SK-N-SH (cell line): ENCODE measurements around the gene ABLIM1.

Experiments
- CHD2 ChIP-seq: fragments of 150-350 bp; IDR thresholded peaks from 2 replicates; pipeline ENCODE4 v1.6.1; 2018; ENCODE audit warnings: low read length; ENCODE audit not compliant: partially characterized antibody
- EP300 ChIP-seq, 2 experiments: IDR thresholded peaks; 2 replicates each; pipeline versions ENCODE4 v1.4.0 to v1.6.1; 2012; ENCODE audit warnings: borderline replicate concordance in 1 of 2, low read depth in 1 of 2, low read length in 1 of 2
- FOXJ3 ChIP-seq: sonication (generic); formaldehyde crosslinking; IDR thresholded peaks from 2 replicates; pipeline ENCODE4 v1.5.1; 2020; ENCODE audit warnings: mild to moderate bottlenecking, missing genetic modification reagents
- JUND ChIP-seq: IDR thresholded peaks from 2 replicates; pipeline ENCODE4 v1.4.0; 2012
- MAX ChIP-seq: IDR thresholded peaks from 2 replicates; pipeline ENCODE4 v1.4.0; 2012; ENCODE audit warnings: low read depth
- NRF1 ChIP-seq: IDR thresholded peaks from 2 replicates; pipeline ENCODE4 v1.6.1; 2012; ENCODE audit warnings: low read depth, mild to moderate bottlenecking, low read length
- RAD21 ChIP-seq: IDR thresholded peaks from 2 replicates; pipeline ENCODE4 v1.6.1; 2012; ENCODE audit warnings: mild to moderate bottlenecking, low read length
- TAF1 ChIP-seq: IDR thresholded peaks from 2 replicates; pipeline ENCODE4 v1.6.1; 2012; ENCODE audit warnings: low read depth, mild to moderate bottlenecking, low read length, moderate library complexity, borderline replicate concordance
- TCF12 ChIP-seq: IDR thresholded peaks from 2 replicates; pipeline ENCODE4 v1.4.0; 2012
- TF ChIP-seq, protein P1 (sequence below): fragments of 200-600 bp; sonication (generic); IDR thresholded peaks from 2 replicates; pipeline ENCODE4 v1.6.1; 2017; ENCODE audit warnings: antibody characterized with exemption, mild to moderate bottlenecking, moderate library complexity
- TF ChIP-seq, protein P2 (sequence below): IDR thresholded peaks from 2 replicates; pipeline ENCODE4 v1.6.1; 2012; ENCODE audit warnings: mild to moderate bottlenecking, low read depth, low read length, moderate library complexity

DNA sequence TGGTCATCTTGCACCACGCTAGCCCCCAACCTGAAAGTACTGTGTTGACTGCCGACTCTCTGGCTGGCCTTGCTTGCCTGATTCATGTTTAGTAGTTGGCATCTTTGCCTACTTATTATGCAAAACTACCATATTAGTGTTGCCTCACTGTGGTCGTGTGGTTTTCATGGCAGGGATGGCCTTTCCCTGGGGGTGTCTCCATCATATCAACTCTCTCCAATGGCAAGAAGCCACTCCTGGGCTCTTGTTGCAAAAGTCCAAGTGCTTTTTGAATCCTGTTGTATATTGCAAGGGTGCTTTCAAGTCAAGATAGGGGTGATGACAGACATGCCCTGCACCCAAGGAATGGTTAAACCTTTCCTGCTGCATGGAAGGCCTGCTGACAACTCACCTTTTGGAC, 39.4 kb downstream of the ABLIM1 start:
- TF ChIP-seq, protein P1, sequence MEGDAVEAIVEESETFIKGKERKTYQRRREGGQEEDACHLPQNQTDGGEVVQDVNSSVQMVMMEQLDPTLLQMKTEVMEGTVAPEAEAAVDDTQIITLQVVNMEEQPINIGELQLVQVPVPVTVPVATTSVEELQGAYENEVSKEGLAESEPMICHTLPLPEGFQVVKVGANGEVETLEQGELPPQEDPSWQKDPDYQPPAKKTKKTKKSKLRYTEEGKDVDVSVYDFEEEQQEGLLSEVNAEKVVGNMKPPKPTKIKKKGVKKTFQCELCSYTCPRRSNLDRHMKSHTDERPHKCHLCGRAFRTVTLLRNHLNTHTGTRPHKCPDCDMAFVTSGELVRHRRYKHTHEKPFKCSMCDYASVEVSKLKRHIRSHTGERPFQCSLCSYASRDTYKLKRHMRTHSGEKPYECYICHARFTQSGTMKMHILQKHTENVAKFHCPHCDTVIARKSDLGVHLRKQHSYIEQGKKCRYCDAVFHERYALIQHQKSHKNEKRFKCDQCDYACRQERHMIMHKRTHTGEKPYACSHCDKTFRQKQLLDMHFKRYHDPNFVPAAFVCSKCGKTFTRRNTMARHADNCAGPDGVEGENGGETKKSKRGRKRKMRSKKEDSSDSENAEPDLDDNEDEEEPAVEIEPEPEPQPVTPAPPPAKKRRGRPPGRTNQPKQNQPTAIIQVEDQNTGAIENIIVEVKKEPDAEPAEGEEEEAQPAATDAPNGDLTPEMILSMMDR = no peak
- TF ChIP-seq TAF1 (no peak), CHD2 (no peak), TCF12 (no peak), RAD21 (no peak), EP300 (IDR thresholded peaks at IDR 0.05; ENCODE audit: borderline replicate concordance in 1 of 2, low read depth in 1 of 2, low read length in 1 of 2) (no peak), FOXJ3 (CRISPR knock-in tag) (no peak), MAX (no peak), JUND (no peak), NRF1 (no peak)
- TF ChIP-seq, protein P2, sequence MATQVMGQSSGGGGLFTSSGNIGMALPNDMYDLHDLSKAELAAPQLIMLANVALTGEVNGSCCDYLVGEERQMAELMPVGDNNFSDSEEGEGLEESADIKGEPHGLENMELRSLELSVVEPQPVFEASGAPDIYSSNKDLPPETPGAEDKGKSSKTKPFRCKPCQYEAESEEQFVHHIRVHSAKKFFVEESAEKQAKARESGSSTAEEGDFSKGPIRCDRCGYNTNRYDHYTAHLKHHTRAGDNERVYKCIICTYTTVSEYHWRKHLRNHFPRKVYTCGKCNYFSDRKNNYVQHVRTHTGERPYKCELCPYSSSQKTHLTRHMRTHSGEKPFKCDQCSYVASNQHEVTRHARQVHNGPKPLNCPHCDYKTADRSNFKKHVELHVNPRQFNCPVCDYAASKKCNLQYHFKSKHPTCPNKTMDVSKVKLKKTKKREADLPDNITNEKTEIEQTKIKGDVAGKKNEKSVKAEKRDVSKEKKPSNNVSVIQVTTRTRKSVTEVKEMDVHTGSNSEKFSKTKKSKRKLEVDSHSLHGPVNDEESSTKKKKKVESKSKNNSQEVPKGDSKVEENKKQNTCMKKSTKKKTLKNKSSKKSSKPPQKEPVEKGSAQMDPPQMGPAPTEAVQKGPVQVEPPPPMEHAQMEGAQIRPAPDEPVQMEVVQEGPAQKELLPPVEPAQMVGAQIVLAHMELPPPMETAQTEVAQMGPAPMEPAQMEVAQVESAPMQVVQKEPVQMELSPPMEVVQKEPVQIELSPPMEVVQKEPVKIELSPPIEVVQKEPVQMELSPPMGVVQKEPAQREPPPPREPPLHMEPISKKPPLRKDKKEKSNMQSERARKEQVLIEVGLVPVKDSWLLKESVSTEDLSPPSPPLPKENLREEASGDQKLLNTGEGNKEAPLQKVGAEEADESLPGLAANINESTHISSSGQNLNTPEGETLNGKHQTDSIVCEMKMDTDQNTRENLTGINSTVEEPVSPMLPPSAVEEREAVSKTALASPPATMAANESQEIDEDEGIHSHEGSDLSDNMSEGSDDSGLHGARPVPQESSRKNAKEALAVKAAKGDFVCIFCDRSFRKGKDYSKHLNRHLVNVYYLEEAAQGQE = no peak
